ENCODE data around the gene AGGF1.

GRCh38 chr5:76999451-76999850, 30.8 kb upstream of the AGGF1 start:
- no peak for TF ChIP-seq GATA3 (IDR thresholded peaks at IDR 0.05; ENCODE audit: low read depth, low read length)
- TF ChIP-seq GATA2 (IDR thresholded peaks at IDR 0.05; ENCODE audit: low read depth, low read length) = no peak
